Neural progenitor cell (in vitro differentiated cells): ENCODE measurements around the gene SRBD1.

Experiments
- EZH2 ChIP-seq: fragments of 200-600 bp; sonication (generic); IDR thresholded peaks from 2 replicates; pipeline ENCODE4 v1.6.1; 2017; ENCODE audit warnings: antibody characterized with exemption, mild to moderate bottlenecking, moderate library complexity
- EZH2phosphoT487 ChIP-seq: fragments of 200-600 bp; sonication (generic); IDR thresholded peaks from 2 replicates; pipeline ENCODE4 v1.6.1; 2017; ENCODE audit warnings: antibody characterized with exemption
- TF ChIP-seq, protein P1 (sequence below): fragments of 200-600 bp; sonication (generic); IDR thresholded peaks from 2 replicates; pipeline ENCODE4 v1.5.1; 2017; ENCODE audit warnings: antibody characterized with exemption, mild to moderate bottlenecking

GRCh38 chr2:45344502-45344901 lies 266.6 kb downstream of the SRBD1 start:
- TF ChIP-seq, protein P1, sequence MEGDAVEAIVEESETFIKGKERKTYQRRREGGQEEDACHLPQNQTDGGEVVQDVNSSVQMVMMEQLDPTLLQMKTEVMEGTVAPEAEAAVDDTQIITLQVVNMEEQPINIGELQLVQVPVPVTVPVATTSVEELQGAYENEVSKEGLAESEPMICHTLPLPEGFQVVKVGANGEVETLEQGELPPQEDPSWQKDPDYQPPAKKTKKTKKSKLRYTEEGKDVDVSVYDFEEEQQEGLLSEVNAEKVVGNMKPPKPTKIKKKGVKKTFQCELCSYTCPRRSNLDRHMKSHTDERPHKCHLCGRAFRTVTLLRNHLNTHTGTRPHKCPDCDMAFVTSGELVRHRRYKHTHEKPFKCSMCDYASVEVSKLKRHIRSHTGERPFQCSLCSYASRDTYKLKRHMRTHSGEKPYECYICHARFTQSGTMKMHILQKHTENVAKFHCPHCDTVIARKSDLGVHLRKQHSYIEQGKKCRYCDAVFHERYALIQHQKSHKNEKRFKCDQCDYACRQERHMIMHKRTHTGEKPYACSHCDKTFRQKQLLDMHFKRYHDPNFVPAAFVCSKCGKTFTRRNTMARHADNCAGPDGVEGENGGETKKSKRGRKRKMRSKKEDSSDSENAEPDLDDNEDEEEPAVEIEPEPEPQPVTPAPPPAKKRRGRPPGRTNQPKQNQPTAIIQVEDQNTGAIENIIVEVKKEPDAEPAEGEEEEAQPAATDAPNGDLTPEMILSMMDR, result no peak
- TF ChIP-seq EZH2phosphoT487, result no peak
- no peak for TF ChIP-seq EZH2
